Measurements from ENCODE around the gene MCRIP1. TPM values are rescaled to one million over a fixed set of nuclear protein-coding genes. Genes with fewer than 3 reads are reported as not detected.

Gene MCRIP1
- total RNA-seq, 2 donors from 2014 or later, result 164 to 183 TPM

DNA sequence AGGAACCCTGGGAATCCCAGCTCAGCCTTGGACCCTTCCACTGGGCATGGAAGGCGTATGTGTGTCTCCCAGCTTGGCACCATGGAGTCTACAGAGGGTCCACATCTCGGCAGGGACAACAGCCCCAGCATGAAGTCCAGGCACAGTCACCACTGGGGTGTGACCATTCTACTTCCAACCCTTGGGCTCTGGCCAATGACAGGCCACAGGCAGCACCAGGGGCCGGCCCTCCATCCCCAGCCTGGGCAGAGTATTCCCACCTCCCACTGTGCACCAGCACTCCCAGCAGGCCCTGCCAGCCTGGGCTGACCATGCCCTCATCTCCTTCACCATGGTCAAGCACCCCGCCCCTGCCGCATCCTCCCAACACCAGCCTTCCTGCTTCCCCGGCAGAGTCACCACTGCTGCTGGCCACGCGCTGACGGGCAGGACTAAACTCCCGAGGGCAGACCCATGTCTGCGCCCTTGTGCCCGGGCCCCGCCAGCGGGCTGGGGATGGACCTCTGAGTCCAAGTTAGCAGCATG, 11.3 kb upstream of the MCRIP1 start:
- no peak overlapping the region for H3K4me3 Mint-ChIP-seq
- peaks cover 42% of the 10 kb centered on the region for H3K36me3 Mint-ChIP-seq (ENCODE audit: low read depth)
- Histone ChIP-seq H3K27ac (ENCODE audit: low read depth, low read length) (no peak overlapping the region), H3K4me3 (ENCODE audit: low read length) (no peak overlapping the region), H3K9ac (ENCODE audit: extremely low read depth, low read length, poor library complexity, severe bottlenecking) (no peak overlapping the region), H3K27me3 (ENCODE audit: control insufficient read depth, insufficient read depth, low read length, poor library complexity, severe bottlenecking) (no peaks in the 10 kb centered on the region), H3K9me3 (ENCODE audit: control insufficient read depth, low read length) (no peaks in the 10 kb centered on the region), H3K4me1 (ENCODE audit: control insufficient read depth, insufficient read depth, low read length) (no peaks in the 10 kb centered on the region), H3K36me3 (ENCODE audit: control insufficient read depth, insufficient read depth, low read length) (peaks cover 63% of the 10 kb centered on the region)
- H3K4me1 Mint-ChIP-seq, result no peaks in the 10 kb centered on the region
- DNase-seq, result no peak
- no peak overlapping the region for H3K27ac Mint-ChIP-seq
- 89 to 96% methylated on average over 11 to 14 of the region's 14 CpGs for WGBS, 2 experiments (ENCODE audit: insufficient coverage in 1 of 2, insufficient read length in 1 of 2)
- H3K9me3 Mint-ChIP-seq, result no peaks in the 10 kb centered on the region
- TF ChIP-seq CTCF (conservative IDR thresholded peaks at IDR 0.05), result no peak
- H3K27me3 Mint-ChIP-seq (ENCODE audit: insufficient read depth), result no peaks in the 10 kb centered on the region

DNA sequence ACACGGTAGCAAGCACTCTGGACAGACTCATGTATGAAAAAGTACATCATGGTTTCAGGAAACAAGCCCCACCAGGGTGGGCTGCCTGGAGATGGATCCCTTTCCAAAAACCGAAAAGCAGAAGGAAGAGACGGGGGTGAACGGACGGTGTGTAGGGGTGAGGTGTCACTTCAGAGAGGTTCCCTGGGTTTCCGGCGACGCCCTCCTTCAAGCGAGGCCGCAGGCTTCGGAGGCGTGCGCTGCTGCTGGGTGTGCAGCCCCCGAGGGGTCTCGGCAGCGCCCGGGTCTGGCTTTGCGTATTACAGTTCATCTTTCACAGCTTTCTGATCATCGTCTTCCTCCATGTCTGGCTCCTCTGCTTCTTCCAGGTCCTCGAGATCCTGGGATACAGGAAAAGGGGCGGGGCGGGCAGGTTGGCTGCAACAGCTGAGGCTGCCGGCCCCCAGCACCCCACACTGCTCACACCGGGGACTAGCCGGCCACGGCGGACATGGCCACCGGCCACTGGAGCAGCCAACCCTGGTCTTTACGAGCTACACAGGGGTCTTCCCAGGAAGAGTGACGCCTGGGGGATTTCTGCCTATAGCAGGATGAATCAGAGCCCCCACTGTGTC, 10.7 kb upstream of the MCRIP1 start:
- H3K4me1 Mint-ChIP-seq, result no peaks in the 10 kb centered on the region
- no peak overlapping the region for H3K4me3 ChIP-seq (ENCODE audit: low read length)
- peaks cover 58% of the 10 kb centered on the region for H3K36me3 ChIP-seq (ENCODE audit: control insufficient read depth, insufficient read depth, low read length)
- H3K27me3 ChIP-seq (ENCODE audit: control insufficient read depth, insufficient read depth, low read length, poor library complexity, severe bottlenecking), result no peaks in the 10 kb centered on the region
- no peak overlapping the region for H3K27ac ChIP-seq (ENCODE audit: low read depth, low read length)
- WGBS, 2 experiments (ENCODE audit: insufficient coverage in 1 of 2, insufficient read length in 1 of 2), result 97% methylated on average over 22 to 30 of the region's 30 CpGs
- H3K4me3 Mint-ChIP-seq, result no peak overlapping the region
- no peak overlapping the region for H3K27ac Mint-ChIP-seq
- peaks cover 42% of the 10 kb centered on the region for H3K36me3 Mint-ChIP-seq (ENCODE audit: low read depth)
- no peaks in the 10 kb centered on the region for H3K9me3 Mint-ChIP-seq
- H3K27me3 Mint-ChIP-seq (ENCODE audit: insufficient read depth), result no peaks in the 10 kb centered on the region
- H3K9me3 ChIP-seq (ENCODE audit: control insufficient read depth, low read length), result no peaks in the 10 kb centered on the region
- no peaks in the 10 kb centered on the region for H3K4me1 ChIP-seq (ENCODE audit: control insufficient read depth, insufficient read depth, low read length)
- no peak for DNase-seq
- TF ChIP-seq CTCF (conservative IDR thresholded peaks at IDR 0.05), result no peak
- no peak overlapping the region for H3K9ac ChIP-seq (ENCODE audit: extremely low read depth, low read length, poor library complexity, severe bottlenecking)

DNA sequence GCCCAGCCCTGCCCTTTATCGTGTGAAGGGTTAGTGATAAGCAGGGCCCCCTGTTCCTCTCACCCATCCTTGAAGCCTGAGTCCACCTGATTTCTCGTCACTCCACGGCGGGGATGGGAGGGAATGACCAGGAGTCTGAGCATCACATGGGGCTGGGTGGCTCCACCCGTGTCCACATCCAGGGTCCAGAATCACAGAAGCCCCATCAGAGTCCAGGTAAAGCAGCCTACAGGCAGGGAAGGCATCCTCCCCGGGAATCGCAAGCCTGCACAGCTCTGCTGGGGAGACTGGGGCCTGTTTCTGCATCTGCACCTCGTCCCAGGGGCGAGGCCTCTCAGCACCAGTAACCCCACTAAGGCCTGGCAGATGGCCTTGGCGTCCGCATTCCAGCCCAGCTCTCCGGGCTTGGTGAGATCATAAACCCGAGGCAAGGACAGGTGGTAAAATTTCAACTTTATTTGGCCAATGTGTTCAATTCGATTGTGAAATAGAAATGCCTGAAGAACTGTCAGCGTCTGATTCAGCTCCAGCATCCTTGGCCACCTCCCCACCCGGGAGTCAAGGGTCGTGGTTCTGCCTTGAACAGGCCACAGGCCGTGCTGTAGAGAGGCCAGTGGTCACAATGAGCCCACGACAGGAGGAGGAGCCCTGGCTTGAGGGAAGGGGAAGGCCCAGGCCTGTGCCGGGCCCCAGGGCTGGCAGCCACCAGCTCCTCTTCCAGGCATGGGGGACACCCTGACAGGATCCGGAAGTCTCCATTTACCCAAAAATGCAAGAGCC, 9.8 kb upstream of the MCRIP1 start:
- Histone ChIP-seq H3K36me3 (ENCODE audit: control insufficient read depth, insufficient read depth, low read length) (peaks cover 53% of the 10 kb centered on the region), H3K27ac (ENCODE audit: low read depth, low read length) (no peak overlapping the region), H3K9ac (ENCODE audit: extremely low read depth, low read length, poor library complexity, severe bottlenecking) (no peak overlapping the region), H3K9me3 (ENCODE audit: control insufficient read depth, low read length) (no peaks in the 10 kb centered on the region), H3K4me3 (ENCODE audit: low read length) (no peak overlapping the region), H3K4me1 (ENCODE audit: control insufficient read depth, insufficient read depth, low read length) (no peaks in the 10 kb centered on the region), H3K27me3 (ENCODE audit: control insufficient read depth, insufficient read depth, low read length, poor library complexity, severe bottlenecking) (no peaks in the 10 kb centered on the region)
- WGBS, 2 experiments (ENCODE audit: insufficient coverage in 1 of 2, insufficient read length in 1 of 2), result 93 to 96% methylated on average over 19 to 21 of the region's 21 CpGs
- Mint-ChIP-seq H3K4me3 (no peak overlapping the region), H3K27ac (no peak overlapping the region), H3K36me3 (ENCODE audit: low read depth) (peaks cover 39% of the 10 kb centered on the region), H3K27me3 (ENCODE audit: insufficient read depth) (no peaks in the 10 kb centered on the region), H3K9me3 (no peaks in the 10 kb centered on the region), H3K4me1 (no peaks in the 10 kb centered on the region)
- no peak for DNase-seq
- no peak for TF ChIP-seq CTCF (conservative IDR thresholded peaks at IDR 0.05)

Data from endodermal cell (in vitro differentiated cells).